ENCODE data around the gene DNAH11.

DNA sequence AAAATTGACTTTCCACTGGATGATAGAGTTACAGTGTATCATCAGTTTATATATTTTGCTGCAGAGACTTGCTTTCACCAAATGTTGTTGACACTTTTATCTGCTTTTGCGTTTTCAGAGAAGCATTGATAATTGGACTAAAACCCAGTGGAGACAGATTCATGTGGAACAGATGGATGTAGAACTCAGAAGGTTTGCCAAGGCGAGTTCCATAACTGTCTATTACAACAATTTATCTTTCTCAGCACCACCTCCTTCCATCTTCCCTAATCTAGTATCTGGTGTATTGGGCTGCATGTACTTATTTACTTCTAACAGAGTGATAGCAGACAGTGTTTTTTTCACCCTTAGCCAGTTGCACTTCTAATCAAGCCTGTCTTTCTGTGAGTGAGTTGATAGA, 73.3 kb downstream of the DNAH11 start:
- TF ChIP-seq CTCF (IDR thresholded peaks at IDR 0.05) (no peak), POLR2A (IDR thresholded peaks at IDR 0.05) (no peak)
